Jurkat, Clone E6-1 (cell line): ENCODE results near the gene NANS.
"Not testable (repeated sequence)": the region's sequence is repeated elsewhere in the genome, so short reads cannot be mapped to it uniquely, and the experiment has no call there.

ENCODE experiments used
- DNase-seq: peaks from one replicate; pipeline ENCODE4 v3.0.0-alpha.2; 2011; ENCODE audit warnings: low read depth, low spot score
- H3K4me3 ChIP-seq: 2 replicates; pipeline ENCODE4 v1.5.1; 2011; ENCODE audit warnings: mild to moderate bottlenecking, low read length, control low read depth, moderate library complexity

NANS gene

GRCh38 chr9:98070704-98071103 lies 14.2 kb downstream of the NANS start:
- H3K4me3 ChIP-seq, result no peak overlapping the region
- DNase-seq, result no peak

DNA sequence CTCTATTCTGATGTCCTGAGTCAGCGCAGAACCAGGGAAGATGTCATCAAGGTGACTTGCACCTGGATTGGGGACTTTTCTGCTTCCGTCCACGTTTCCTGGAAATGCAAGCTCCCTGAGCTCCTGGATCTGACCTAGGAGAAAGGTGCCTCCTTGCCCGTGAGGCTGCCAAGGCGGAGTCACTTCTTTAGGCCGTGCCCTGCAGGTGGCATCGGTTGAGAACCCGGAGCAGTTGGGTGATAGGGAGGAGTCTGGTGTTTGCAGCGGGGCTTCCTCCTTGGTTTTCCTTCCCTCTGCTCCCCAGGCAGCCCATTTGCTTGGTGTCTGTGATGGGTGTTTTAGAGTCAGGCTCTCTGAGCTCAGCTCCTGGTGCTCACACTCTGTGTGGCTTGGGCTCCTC lies 15.2 kb downstream of the NANS start:
- no peak for DNase-seq
- H3K4me3 ChIP-seq, result no peak overlapping the region

- no peak overlapping the region for H3K4me3 ChIP-seq
- DNase-seq, result peak; percentile 35
Observed at GRCh38 chr9:98074115-98074990, 17.8 kb downstream of the NANS start.

DNA sequence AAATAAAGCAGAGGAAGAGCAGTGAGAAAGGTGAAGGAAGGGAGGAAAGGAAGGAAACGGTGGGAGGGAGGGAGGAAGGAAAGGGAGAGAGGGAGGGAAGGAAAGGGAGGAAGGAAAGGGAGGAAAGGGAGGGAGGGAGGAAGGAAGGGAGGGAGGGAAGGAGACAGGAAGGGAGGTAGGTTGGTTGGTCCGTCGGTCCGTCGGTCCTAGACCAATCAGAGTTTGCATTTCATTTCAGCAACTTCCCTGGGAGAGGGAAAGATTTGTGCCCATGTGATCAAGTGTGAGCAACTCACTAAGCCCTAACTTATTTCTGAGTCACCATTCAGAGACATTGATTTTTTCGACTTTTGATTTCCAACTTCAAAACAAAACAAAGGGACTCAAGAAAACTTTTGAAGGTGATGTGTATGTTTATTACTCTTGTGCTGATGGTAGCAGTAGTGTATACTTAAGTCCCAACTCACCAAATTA lies 18.8 kb downstream of the NANS start:
- H3K4me3 ChIP-seq, result no peak overlapping the region
- DNase-seq, result no peak

- not testable (repeated sequence) for DNase-seq, H3K4me3 ChIP-seq
Observed at GRCh38 chr9:98076514-98076890, 20.0 kb downstream of the NANS start.

DNA sequence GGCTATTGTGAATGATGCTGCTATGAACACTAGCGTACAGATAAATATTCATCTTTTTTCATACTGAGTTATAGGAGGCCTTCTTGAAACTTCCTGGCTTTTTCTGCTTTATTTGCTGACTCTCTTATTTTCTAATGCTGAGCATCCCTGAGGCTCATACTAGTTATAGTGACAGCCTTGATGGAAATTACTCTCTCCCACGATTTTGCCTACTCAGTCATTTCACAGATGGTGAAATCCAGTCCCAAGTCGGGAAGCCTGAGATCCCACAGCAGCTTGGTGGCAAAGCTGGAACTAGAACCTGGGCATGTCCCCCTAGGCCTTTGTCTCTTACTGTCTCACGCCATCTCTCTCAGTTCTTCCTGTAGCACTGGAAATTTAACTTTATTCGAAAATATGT lies 22.4 kb downstream of the NANS start:
- DNase-seq, result no peak

GRCh38 chr9:98080326-98080725 lies 23.8 kb downstream of the NANS start:
- no peak for DNase-seq
- H3K4me3 ChIP-seq, result no peak overlapping the region

More for the DNA sequence above, 22.4 kb downstream of the NANS start:
- no peak overlapping the region for H3K4me3 ChIP-seq

DNA sequence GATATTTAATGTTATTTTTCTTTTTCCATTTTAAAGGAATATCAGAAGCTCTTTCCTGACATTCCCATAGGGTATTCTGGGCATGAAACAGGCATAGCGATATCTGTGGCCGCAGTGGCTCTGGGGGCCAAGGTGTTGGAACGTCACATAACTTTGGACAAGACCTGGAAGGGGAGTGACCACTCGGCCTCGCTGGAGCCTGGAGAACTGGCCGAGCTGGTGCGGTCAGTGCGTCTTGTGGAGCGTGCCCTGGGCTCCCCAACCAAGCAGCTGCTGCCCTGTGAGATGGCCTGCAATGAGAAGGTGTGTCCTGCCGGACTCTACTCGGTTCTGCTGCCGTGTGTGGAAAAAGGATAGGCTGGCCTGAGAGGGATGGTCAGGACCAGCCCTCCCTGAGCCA lies 24.2 kb downstream of the NANS start:
- no peak overlapping the region for H3K4me3 ChIP-seq
- no peak for DNase-seq

DNA sequence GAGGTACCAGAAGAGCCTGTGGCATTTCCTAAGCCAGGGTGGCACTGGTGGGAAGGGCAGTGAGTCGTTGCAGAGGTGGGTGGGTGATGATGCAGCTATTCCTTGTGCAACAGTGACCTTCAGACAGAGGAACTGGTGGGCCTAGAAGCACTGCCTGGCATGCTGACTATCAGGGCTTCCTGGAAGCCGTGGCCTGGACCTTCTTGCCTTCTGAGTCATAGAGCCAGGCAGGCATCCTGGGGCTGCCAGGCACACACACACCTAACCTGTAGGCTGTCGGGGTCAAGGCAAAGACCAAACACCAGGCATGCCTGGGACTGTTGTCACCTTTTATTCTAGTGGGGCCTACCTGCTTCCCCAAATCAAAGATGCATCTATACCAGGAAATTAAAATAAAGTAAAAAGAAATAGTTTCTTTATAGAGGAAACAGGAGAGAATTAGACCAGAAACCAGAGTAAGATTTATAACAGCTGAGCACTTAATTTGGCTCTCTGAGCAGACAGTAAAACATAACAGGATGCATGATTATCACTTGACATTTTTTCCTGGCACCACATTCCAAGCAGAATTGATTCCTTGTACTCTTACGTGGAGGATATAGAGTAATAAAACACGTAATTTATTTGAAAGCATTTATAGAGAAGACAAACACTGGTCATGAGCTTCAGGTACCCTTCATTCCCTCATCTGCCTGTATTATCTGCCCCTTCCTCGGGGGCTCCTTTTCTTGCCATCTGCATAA lies 25.1 kb downstream of the NANS start:
- no peak overlapping the region for H3K4me3 ChIP-seq
- DNase-seq, result no peak

- no peak for DNase-seq
- H3K4me3 ChIP-seq, result no peak overlapping the region
Observed at GRCh38 chr9:98083061-98083501, 26.5 kb downstream of the NANS start.

DNA sequence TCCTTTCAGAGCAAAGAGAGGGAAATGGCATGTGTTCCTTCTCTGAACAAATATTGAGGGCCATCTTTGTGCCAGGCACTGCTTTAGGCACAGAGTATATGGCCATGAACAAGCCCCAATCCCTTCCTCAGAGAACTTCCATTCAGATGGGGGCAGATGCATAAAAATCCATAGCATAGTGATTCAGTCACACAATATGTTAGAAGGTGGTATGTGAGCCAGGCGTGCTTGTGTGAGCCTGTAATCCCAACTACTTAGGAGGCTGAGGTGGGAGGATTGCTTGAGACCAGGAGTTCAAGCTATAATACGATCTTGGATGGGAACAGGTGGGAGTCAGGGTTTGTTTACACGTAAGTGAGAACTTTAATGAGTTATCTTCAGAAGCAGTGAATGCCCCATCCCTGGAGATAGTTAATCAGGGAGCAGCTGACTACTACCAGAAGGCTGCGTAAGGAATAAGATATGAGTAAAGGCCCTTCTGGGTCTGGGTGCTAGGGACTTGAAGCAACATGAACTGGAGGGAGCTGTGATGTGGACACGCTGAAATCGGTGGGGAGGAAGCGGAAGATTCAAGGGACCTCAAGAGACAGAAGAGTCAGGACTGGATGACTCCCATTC lies 27.1 kb downstream of the NANS start:
- DNase-seq, result no peak
- H3K4me3 ChIP-seq, result no peak overlapping the region

DNA sequence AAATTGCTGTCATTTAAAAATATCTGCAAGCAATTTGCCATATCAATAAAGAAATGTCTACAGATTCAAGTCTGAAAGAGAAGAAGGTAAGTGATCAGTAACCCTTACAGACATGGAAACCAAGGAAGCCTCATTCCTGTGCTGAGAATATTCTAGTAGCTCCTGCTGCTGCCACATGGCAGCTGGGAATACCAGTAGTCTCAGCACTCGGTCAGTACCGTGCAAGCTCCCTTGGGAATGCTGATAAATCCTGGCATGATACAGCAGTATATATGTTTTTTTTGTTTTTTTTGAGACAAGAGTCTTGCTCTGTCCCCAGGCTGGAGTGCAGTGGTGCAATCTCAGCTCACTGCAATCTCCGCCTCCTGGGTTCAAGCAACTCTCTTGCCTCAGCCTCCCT lies 27.9 kb downstream of the NANS start:
- no peak for DNase-seq
- no peak overlapping the region for H3K4me3 ChIP-seq

DNA sequence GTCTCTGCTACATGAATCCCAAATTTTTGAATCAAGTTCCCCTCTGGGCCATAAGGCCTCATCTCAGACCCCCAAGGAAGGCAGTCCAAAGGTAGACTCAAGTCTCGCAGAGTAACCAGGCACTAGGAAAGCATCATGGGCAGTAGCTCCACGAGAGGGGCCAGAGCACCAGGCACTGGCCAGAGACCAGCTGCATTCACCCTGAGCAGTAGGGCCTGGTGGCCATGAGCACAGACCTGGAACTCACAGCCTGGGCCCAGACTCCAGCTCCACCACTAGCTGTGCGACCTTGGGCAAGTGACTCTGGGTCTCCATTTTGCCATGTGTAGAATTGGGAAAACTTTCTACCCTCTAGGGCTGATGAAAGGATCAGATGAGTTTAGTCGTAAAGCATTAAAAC lies 28.5 kb downstream of the NANS start:
- H3K4me3 ChIP-seq, result no peak overlapping the region

GRCh38 chr9:98085944-98086343 lies 29.4 kb downstream of the NANS start:
- no peak overlapping the region for H3K4me3 ChIP-seq
- no peak for DNase-seq

More for the DNA sequence above, 28.5 kb downstream of the NANS start:
- DNase-seq, result no peak

- DNase-seq, result no peak
- no peak overlapping the region for H3K4me3 ChIP-seq
Observed at GRCh38 chr9:98086461-98086860, 29.9 kb downstream of the NANS start.

- DNase-seq, result no peak
- no peak overlapping the region for H3K4me3 ChIP-seq
Observed at GRCh38 chr9:98087420-98088354, 31.2 kb downstream of the NANS start.

DNA sequence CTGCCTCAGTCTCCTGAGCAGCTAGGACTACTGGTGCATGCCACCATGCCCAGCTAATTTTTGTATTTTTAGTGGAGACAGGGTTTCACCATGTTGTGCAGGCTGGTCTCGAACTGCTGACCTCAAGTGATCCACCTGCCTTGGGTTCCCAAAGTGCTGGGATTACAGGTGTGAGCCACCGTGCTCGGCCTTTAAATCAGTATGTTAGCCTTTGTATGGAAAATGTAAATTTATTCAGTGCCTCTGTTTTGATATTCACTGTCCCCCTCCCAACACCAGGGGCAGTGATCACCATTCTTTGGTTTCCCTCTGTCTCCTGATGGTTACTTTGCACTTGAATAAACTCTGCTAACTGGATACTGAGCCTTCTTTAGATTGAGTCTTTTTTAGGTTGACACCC lies 34.1 kb downstream of the NANS start:
- not testable (repeated sequence) for DNase-seq, H3K4me3 ChIP-seq

GRCh38 chr9:98091735-98092612 lies 35.4 kb downstream of the NANS start:
- DNase-seq, result no peak
- H3K4me3 ChIP-seq, result no peak overlapping the region
